Fibroblast of the aortic adventitia (primary cell): ENCODE measurements around the gene DENND4B. TPM values are rescaled to one million over a fixed set of nuclear protein-coding genes. Genes with fewer than 3 reads are reported as not detected.
A peak's percentile ranks its signal among the peaks of the same experiment; 100 is the strongest.

Source experiments
- DNase-seq: peaks from one replicate; pipeline ENCODE4 v3.0.0-alpha.2; 2010; ENCODE audit warnings: low read depth
- H3K4me3 ChIP-seq: 2 replicates; pipeline ENCODE4 v1.5.1; 2011; ENCODE audit warnings: low read depth, mild to moderate bottlenecking, control low read depth, low read length, moderate library complexity
- CTCF ChIP-seq: IDR thresholded peaks from 2 replicates; pipeline ENCODE4 v1.5.1; 2011; ENCODE audit warnings: mild to moderate bottlenecking, low read length, control low read depth, inconsistent platforms; ENCODE audit not compliant: insufficient read depth
- small RNA-seq: library from RNA; depleted of rRNA; stranded (forward); fragments of <200 nt; gene quantifications from one replicate; pipeline ENCODE3, GENCODE V24; 2012
- total RNA-seq: library from RNA; depleted of rRNA; stranded (reverse); fragments of >200 nt; gene quantifications from 2 replicates; pipeline ENCODE4 v1.2.3, GENCODE V29; 2012; ENCODE audit warnings: low replicate concordance

DENND4B gene
- total RNA-seq, 1 donor = 23.2 TPM

DNA sequence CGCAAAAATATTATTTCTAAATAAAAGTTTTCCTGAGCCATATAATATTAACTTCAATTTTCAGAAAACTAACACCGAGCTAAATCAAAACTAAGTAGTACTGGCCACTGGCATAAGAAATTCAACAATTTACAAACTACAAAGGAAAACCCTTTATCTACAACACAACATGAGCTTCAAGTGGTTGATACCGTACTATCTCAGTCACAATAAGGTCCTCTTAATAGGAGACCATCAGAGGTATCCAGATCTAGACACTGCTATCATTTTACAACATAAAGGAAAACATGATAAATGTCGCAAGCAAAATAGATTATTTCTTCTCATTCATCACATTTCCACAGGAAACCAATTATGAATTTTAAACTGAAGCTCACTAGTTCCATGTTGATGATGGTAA lies 63.3 kb downstream of the DENND4B start:
- no peak for DNase-seq
- H3K4me3 ChIP-seq = no peak overlapping the region
- TF ChIP-seq CTCF = no peak

DNA sequence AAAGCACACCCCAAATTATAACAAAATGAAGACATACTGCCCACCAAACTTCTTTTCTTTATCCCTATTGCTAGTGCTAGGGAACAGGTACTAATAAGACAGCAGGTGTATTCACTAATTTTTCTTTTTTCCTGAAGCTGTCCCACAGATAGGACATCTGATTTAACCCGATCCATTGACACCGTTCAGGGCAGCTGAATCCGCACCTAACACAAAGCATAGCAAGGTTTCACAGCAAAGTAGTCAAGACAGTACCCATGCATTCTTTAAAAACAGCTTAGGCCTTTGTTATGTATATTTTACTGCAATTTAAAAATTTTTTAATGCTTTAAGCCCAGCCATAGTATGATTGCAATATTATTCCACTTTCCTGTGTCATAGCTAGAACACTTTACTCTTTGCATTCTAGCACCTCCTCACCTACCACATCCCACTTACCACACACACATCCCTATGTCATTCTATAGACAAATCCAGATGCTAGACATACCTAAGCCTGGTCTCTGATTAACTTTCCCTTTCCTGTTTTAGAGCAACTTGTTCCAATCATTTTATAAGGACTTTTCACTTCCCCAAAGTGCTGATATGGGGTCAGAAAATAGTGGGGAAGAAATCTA lies 64.1 kb downstream of the DENND4B start:
- TF ChIP-seq CTCF = no peak
- no peak for DNase-seq
- H3K4me3 ChIP-seq = no peak overlapping the region

- H3K4me3 ChIP-seq = peak overlapping the region; percentile 49
- peak; percentile 55 for DNase-seq
- TF ChIP-seq CTCF = no peak
Observed at GRCh38 chr1:153881751-153882150, 64.8 kb downstream of the DENND4B start.

DNA sequence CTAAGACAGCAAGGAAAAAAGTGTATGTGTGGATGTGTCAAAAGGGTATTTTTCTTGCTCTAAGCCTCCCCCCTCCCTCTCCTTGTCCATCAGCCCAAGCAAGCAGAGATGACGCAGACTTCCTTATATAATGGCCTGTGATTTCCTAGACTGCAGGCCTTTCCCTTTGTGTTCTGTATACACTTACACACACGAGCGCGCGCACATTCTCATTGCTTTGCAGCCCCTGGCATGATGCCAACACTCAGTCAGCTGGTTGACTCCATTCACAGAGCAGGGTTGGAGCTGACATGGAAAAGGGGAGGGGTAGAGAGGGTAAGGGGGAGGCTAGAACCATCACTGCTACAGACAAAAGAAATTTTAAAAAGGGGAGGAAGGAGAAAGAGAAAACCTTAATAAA lies 65.6 kb downstream of the DENND4B start:
- TF ChIP-seq CTCF = no peak
- H3K4me3 ChIP-seq = peak overlapping the region; percentile 49
- peak; percentile 94 for DNase-seq

- no peak for TF ChIP-seq CTCF
- no peak overlapping the region for H3K4me3 ChIP-seq
- DNase-seq = no peak
Observed at GRCh38 chr1:153880024-153880423, 66.5 kb downstream of the DENND4B start.

Small RNAs within 50 kb of the gene (small RNA-seq; reads per million reads assigned to genes)
- gene AL831737.1 (not detected), gene MIR6737 (not detected)

Other genes with a start within 250 kb of the DENND4B start
- 49.0 and 55.8 TPM in 2 replicates for gene INTS3, start 218.7 kb downstream of the DENND4B start, total RNA-seq
- gene SLC27A3, start 171.3 kb downstream of the DENND4B start, total RNA-seq = 11.5 and 113 TPM in 2 replicates
- gene GATAD2B, start 23.7 kb downstream of the DENND4B start, total RNA-seq = 8.0 and 11.3 TPM in 2 replicates
- 6.6 and 8.6 TPM in 2 replicates for gene CRTC2, start 11.9 kb upstream of the DENND4B start, total RNA-seq
- 74.1 and 85.9 TPM in 2 replicates for gene SLC39A1, start 16.8 kb upstream of the DENND4B start, total RNA-seq
- gene CREB3L4, start 21.2 kb upstream of the DENND4B start, total RNA-seq = 3.3 and 5.9 TPM in 2 replicates
- 73.9 and 132 TPM in 2 replicates for gene JTB, start 31.0 kb upstream of the DENND4B start, total RNA-seq
- gene RAB13, start 39.6 kb upstream of the DENND4B start, total RNA-seq = 103 and 308 TPM in 2 replicates
- gene RPS27, start 44.0 kb upstream of the DENND4B start, total RNA-seq = 442 and 2,665 TPM in 2 replicates
- 0.09 TPM in 1 of 2 replicates, not detected in the other for gene NUP210L, start 208.4 kb upstream of the DENND4B start, total RNA-seq
- gene TPM3, start 245.4 kb upstream of the DENND4B start, total RNA-seq = 427 and 649 TPM in 2 replicates